Ovary (tissue), 9 donors: Measurements from ENCODE around the gene RBM8A. TPM values are rescaled to one million over a fixed set of nuclear protein-coding genes. Genes with fewer than 3 reads are reported as not detected.
"Not testable (repeated sequence)": the region's sequence is repeated elsewhere in the genome, so short reads cannot be mapped to it uniquely, and the experiment has no call there.

ENCODE experiments used
- DNase-seq, 5 donors: peaks; one replicate each; pipeline ENCODE4 v3.0.0-alpha.2; 2019 to 2020
- H3K27ac ChIP-seq, 2 donors: fragments of 200-600 bp; one replicate each; pipeline versions ENCODE4 v1.5.1 to v1.8.0; 2019 to 2022
- H3K27me3 ChIP-seq: fragments of 200-600 bp; one replicate; pipeline ENCODE4 v1.8.0; 2022
- H3K36me3 ChIP-seq: fragments of 200-600 bp; sonication (generic); one replicate; pipeline ENCODE4 v1.5.1; 2019
- H3K4me1 ChIP-seq: one replicate; pipeline ENCODE4 v1.8.1; 2013; ENCODE audit warnings: mild to moderate bottlenecking, moderate library complexity; ENCODE audit not compliant: insufficient read depth
- H3K4me3 ChIP-seq: fragments of 200-600 bp; sonication (generic); one replicate; pipeline ENCODE4 v1.5.1; 2017
- H3K9me3 ChIP-seq, 2 donors: fragments of 200-600 bp in 1 of 2; sonication (generic) in 1 of 2; one replicate each; pipeline versions ENCODE4 v1.5.1 to v1.8.1; 2013 to 2019; ENCODE audit warnings: mild to moderate bottlenecking in 1 of 2, moderate library complexity in 1 of 2
- EP300 ChIP-seq: sonication (generic); formaldehyde crosslinking; IDR thresholded peaks from one replicate; pipeline ENCODE4 v1.6.1; 2017; ENCODE audit warnings: antibody characterized with exemption
- POLR2A ChIP-seq: fragments of 450-650 bp; IDR thresholded peaks from one replicate; pipeline ENCODE4 v1.6.1; 2017; ENCODE audit warnings: antibody characterized with exemption, mild to moderate bottlenecking, moderate library complexity
- WGBS, 3 donors: extraction: QIAGEN DNeasy Blood & Tissue Kit in 1 of 3; methylation state at CpG; one replicate each; pipeline versions ENCODE4 v1.1.5 to v1.1.7; 2013 to 2017; 5-methylcytosine and 5-hydroxymethylcytosine counted together
- intact Hi-C, 4 donors: fragments of 100-400 bp; cut with DNase I; formaldehyde crosslinking; loops; one replicate each; pipeline versions ENCODE4 v1.11.0 to v1.15.1; 2022 to 2023
- polyA plus RNA-seq, 2 donors: library from polyadenylated mRNA; stranded (reverse); fragments of 200-250 nt in 1 of 2; fragments of 350-450 nt in 1 of 2; fragmentation: Illumina TruSeq in 1 of 2; extraction: RNeasy Lipid Tissue Mini Kit (QIAGEN cat#74804) in 1 of 2; gene quantifications; one replicate each; pipeline ENCODE4 v1.2.3, GENCODE V29; 2013 to 2014
- total RNA-seq, 7 donors: library from RNA; depleted of rRNA in 2 of 7; stranded (reverse); fragments of >200 nt in 2 of 7; fragmentation: NEBNext Ultra II Directional in 3 of 7; extraction: Animal tissue kit (Norgen Biotek cat#: 25700) in 3 of 7; gene quantifications; one replicate each; pipeline versions ENCODE4 v1.1.0 to v1.2.4, GENCODE V29; 2016 to 2023
- TF ChIP-seq, protein P1 (sequence below), 3 donors: fragments of 450-650 bp in 2 of 3; fragments of 200-600 bp in 1 of 3; IDR thresholded peaks; one replicate each; pipeline versions ENCODE4 v1.5.1 to v1.8.0; 2016 to 2022; ENCODE audit warnings: antibody characterized with exemption in 3 of 3, mild to moderate bottlenecking in 1 of 3
- donor health status: DM: no; HTN: no; CAD: no; lungs with moderate emphysema.
- donor health status: DM: no; HTN: no; CAD: no.
- donor health status: Bipolar disorder and iron deficiency.
- donor health status: DM: yes; HTN: yes; CAD: no.
- donor health status: DM: no; HTN: no; CAD: no.
- donor health status: DM: yes; HTN: yes; CAD: no.

Gene RBM8A
- total and polyA plus RNA-seq, 9 donors: 84.4 to 127 (median 107) TPM

DNA sequence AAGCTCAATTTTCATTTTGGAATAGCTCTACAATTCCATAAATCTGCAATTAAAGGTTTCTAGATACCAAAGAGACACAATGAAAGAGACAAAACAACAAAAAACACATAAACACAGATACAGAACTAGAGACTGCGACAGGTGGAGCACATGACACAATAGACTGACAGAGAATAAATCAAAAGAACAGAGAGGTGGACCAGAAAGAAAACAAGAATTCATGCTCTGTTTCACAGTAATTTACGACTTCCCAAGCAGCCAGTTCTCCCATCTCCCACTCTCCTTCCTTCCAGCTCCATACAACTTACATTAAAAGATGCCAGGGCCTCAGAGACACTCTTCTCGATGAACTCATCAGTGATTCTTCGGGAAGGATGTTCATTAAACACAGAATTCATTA lies 15.1 kb upstream of the RBM8A start:
- H3K4me1 ChIP-seq: no peaks in the 10 kb centered on the region
- no peaks in the 10 kb centered on the region for H3K9me3 ChIP-seq
- H3K4me3 ChIP-seq: no peak overlapping the region
- WGBS, 3 donors: 36 to 52% (median 42%) methylated on average over 4 of the region's 4 CpGs
- TF ChIP-seq EP300 (no peak), POLR2A (no peak)
- TF ChIP-seq, protein P1, sequence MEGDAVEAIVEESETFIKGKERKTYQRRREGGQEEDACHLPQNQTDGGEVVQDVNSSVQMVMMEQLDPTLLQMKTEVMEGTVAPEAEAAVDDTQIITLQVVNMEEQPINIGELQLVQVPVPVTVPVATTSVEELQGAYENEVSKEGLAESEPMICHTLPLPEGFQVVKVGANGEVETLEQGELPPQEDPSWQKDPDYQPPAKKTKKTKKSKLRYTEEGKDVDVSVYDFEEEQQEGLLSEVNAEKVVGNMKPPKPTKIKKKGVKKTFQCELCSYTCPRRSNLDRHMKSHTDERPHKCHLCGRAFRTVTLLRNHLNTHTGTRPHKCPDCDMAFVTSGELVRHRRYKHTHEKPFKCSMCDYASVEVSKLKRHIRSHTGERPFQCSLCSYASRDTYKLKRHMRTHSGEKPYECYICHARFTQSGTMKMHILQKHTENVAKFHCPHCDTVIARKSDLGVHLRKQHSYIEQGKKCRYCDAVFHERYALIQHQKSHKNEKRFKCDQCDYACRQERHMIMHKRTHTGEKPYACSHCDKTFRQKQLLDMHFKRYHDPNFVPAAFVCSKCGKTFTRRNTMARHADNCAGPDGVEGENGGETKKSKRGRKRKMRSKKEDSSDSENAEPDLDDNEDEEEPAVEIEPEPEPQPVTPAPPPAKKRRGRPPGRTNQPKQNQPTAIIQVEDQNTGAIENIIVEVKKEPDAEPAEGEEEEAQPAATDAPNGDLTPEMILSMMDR (IDR thresholded peaks at IDR 0.05): no peak
- H3K27ac ChIP-seq: no peak overlapping the region
- no peak for DNase-seq
- H3K36me3 ChIP-seq: no peaks in the 10 kb centered on the region
- no peaks in the 10 kb centered on the region for H3K27me3 ChIP-seq
- intact Hi-C loops: no loop called here

DNA sequence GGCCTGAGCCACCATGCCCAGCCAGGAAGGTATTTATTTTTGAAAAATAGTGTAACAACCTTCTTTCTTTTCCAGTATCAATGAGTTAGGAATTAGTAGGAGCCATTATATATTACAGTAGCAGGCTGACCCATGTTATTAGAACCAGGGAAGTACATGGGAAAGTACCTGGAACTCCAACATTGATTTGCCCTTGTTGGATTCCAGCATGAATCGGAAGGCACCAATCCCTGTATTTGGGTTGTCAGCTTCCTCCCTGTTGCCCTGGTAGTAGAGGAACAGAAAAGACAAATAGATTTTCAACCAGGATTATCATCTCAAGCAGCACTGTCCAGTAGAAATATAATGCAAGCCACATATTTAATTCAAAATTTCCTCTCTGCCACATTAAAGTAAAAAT lies 10.2 kb upstream of the RBM8A start:
- H3K27ac ChIP-seq: no peak overlapping the region
- H3K9me3 ChIP-seq: no peaks in the 10 kb centered on the region
- TF ChIP-seq, protein P1 (IDR thresholded peaks at IDR 0.05): no peak
- TF ChIP-seq POLR2A: no peak
- TF ChIP-seq EP300: no peak
- no peaks in the 10 kb centered on the region for H3K36me3 ChIP-seq
- H3K4me1 ChIP-seq: no peaks in the 10 kb centered on the region
- 88 to 96% (median 88%) methylated on average over 1 of the region's 1 CpG for WGBS, 3 donors
- DNase-seq: no peak
- H3K27me3 ChIP-seq: no peaks in the 10 kb centered on the region
- intact Hi-C loops: no loop called here
- H3K4me3 ChIP-seq: no peak overlapping the region

DNA sequence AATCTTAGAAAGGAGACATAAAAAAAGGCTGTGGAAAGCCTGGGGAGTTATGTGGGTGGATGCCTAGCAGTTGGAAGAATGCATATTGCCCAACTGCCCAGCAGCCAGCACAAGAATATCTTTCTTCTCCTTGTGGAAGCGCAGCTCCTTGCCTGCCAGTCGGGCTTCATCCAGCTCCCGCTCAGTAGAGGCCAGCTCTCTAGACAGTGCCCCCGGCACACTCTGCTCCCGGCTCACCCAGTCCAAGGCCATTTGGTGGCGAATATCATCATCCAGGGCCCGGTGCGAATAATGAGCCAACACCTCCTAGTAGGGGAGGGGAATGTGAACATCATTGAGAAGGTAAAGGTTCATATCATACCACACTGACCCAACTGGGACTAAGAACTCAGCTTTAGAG lies 9.0 kb upstream of the RBM8A start:
- H3K4me3 ChIP-seq: no peak overlapping the region
- WGBS, 3 donors: 81 to 87% (median 84%) methylated on average over 8 of the region's 8 CpGs
- no peaks in the 10 kb centered on the region for H3K27me3 ChIP-seq
- H3K4me1 ChIP-seq: no peaks in the 10 kb centered on the region
- no peaks in the 10 kb centered on the region for H3K36me3 ChIP-seq
- TF ChIP-seq, protein P1 (IDR thresholded peaks at IDR 0.05): no peak
- H3K9me3 ChIP-seq: no peaks in the 10 kb centered on the region
- no peak for DNase-seq
- intact Hi-C loops: no loop called here
- H3K27ac ChIP-seq: no peak overlapping the region

DNA sequence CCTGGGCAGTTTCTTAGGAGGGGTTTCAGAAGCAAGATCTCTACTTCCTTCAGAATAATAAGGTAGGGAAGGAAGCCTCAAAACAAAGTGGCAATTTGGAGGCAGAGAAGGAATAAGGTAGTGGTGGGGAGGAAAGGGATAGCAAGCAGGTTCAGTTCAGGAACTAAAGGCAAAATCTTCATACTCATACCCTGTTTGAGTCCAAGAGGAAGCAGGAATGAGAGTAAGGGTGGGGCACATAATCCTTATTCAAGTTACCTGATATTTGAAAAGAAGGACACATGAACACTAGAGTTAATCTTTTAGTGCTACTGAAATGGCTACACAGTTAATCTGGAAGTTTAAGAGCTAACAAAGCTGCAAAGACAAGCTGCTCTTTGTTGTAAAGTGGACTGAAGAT lies 8.4 kb upstream of the RBM8A start:
- no peak overlapping the region for H3K4me3 ChIP-seq
- H3K4me1 ChIP-seq: no peaks in the 10 kb centered on the region
- H3K36me3 ChIP-seq: no peaks in the 10 kb centered on the region
- TF ChIP-seq POLR2A (no peak), EP300 (no peak)
- TF ChIP-seq, protein P1 (IDR thresholded peaks at IDR 0.05): no peak
- no peaks in the 10 kb centered on the region for H3K27me3 ChIP-seq
- H3K27ac ChIP-seq: no peak overlapping the region
- no peak for DNase-seq
- no peaks in the 10 kb centered on the region for H3K9me3 ChIP-seq
- intact Hi-C loops: no loop called here

DNA sequence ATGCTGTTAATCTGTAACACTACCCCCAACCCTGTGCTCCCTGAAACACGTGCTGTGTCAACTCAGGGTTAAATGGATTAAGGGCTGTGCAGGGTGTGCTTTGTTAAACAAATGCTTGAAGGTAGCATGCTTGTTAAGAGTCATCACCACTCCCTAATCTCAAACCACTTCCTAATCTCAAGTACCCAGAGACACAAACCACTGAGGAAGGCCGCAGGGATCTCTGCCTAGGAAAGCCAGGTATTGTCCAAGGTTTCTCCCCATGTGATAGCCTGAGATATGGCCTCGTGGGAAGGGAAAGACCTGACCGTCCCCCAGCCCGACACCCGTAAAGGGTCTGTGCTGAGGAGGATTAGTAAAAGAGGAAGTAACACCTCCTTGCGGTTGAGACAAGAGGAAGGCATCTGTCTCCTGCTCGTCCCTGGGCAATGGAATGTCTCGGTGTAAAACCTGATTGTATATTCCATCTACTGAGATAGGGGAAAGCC lies 5.3 kb upstream of the RBM8A start:
- 60 to 68% (median 66%) methylated on average over 9 of the region's 9 CpGs for WGBS, 3 donors
- H3K27ac ChIP-seq, H3K36me3 ChIP-seq, DNase-seq, H3K4me3 ChIP-seq, H3K4me1 ChIP-seq, intact Hi-C loops, H3K9me3 ChIP-seq, H3K27me3 ChIP-seq: not testable (repeated sequence)
